ENCODE data around the gene SEC14L3. TPM values are rescaled to one million over a fixed set of nuclear protein-coding genes. Genes with fewer than 3 reads are reported as not detected.

The SEC14L3 gene
- total RNA-seq, 3 donors from 2014 or later (not counting 1 experiment from before 2014, with no cell fraction given), result not detected

DNA sequence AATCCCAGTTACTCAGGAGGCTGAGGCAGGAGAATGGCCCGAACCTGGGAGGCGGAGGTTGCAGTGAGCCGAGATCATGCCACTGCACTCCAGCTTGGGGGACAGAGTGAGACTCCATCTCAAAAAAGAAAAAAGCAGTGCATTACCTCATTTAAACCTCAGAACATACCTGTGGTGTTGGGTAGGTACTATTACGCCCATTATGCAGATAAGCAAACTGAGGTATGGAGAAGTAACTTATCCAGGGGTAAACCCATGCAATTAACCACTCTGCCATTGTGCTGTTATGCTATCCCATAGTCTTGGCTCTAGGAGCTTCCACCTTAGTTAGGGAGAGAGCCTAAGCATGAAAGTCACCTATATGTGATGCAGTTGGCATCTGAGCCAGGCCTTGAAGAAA is 2.3 kb upstream of the SEC14L3 start:
- Mint-ChIP-seq H3K36me3 (no peaks in the 10 kb centered on the region), H3K4me1 (peaks cover 8% of the 10 kb centered on the region in 2 donors), H3K9me3 (no peaks in the 10 kb centered on the region), H3K4me3 (no peak overlapping the region), H3K27ac (no peak overlapping the region), H3K27me3 (ENCODE audit: low read depth in 2 of 2) (peaks cover 7 to 22% of the 10 kb centered on the region in 2 donors)
- Histone ChIP-seq H3K36me3 (ENCODE audit: control insufficient read depth, insufficient read depth, low read length) (no peaks in the 10 kb centered on the region), H3K27ac (ENCODE audit: low read length) (no peak overlapping the region), H3K4me1 (ENCODE audit: control insufficient read depth, insufficient read depth, low read length) (peaks cover 15% of the 10 kb centered on the region), H3K9me3 (ENCODE audit: control insufficient read depth, insufficient read depth, low read length) (no peaks in the 10 kb centered on the region), H3K27me3 (ENCODE audit: control insufficient read depth, insufficient read depth, low read length) (peaks cover 10% of the 10 kb centered on the region), H3K4me3 (ENCODE audit: low read length) (no peak overlapping the region)
- DNase-seq, result no peak
- ATAC-seq, result no peak
- TF ChIP-seq CTCF (IDR thresholded peaks at IDR 0.05), result no peak
- intact Hi-C loops (cut with micrococcal nuclease), result no loop called here
- WGBS (ENCODE audit: insufficient coverage), result 98% methylated on average over 3 of the region's 4 CpGs

DNA sequence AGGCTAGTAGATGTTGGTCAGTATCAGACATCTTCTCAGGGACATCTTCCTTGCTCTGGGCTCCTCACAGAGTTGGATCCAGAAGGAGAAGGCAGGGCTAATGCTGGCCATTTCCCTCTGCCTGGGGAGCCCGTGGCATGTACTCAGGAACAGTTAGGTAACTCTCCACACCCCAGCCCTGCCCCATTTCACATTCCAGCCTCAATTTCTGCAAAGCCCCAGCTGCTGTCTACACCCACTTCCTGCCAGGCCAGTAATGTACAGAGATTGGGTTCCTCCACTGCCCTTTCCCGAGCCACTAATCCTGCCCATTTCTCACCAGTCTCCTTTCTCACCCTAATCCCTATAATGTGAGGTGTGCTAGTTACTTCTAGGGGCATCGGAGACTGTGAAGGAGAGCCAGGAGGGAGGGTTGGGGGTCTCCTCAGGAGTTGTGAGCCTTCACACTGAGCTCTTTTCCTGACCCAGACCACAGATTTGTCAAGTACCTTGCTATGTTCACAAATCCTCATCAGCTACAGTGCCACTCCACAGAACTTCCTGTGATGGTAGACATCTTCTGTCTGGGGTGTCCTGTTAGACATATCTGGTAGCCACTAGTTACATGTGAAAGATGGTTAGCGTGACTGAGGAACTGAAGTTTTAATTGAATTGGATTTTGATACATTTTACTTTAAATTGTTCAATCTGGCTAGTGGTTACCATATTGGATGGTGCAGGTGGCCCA is 1.3 kb upstream of the SEC14L3 start:
- ATAC-seq, result peak; percentile 77 to 96 (median 78)
- no peak for TF ChIP-seq CTCF (IDR thresholded peaks at IDR 0.05)
- H3K27ac ChIP-seq (ENCODE audit: low read length), result no peak overlapping the region

DNA sequence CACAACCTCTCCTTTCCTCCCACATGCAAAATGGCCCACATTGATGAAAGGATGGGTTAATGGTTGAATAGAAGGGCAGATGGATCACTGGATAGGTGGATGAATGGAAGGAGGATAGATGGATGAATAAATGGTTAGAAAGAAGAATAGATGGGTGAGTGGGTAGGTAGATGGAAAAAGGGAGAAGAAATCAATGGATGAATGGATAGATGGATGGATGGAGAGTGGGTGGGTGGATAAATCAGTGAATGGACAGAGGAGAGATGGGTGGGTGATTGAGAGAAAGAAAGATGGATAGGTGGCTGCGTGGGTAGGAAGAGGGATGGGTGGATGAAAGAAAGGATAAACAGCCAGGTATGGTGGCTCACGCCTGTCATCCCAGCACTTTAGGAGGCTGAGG is 1.2 kb downstream of the SEC14L3 start:
- Mint-ChIP-seq H3K27ac (no peak overlapping the region), H3K27me3 (ENCODE audit: low read depth in 2 of 2) (peaks cover 14 to 19% of the 10 kb centered on the region in 2 donors)

More for the DNA sequence above, 1.3 kb upstream of the SEC14L3 start:
- no peak overlapping the region for H3K4me3 ChIP-seq (ENCODE audit: low read length)
- 47% methylated on average over 3 of the region's 4 CpGs for WGBS (ENCODE audit: insufficient coverage)
- H3K36me3 ChIP-seq (ENCODE audit: control insufficient read depth, insufficient read depth, low read length), result no peaks in the 10 kb centered on the region
- Mint-ChIP-seq H3K9me3 (no peaks in the 10 kb centered on the region), H3K36me3 (no peaks in the 10 kb centered on the region), H3K4me1 (peaks cover 8% of the 10 kb centered on the region in 2 donors), H3K27ac (peak overlapping the region; percentile 70 to 74), H3K27me3 (ENCODE audit: low read depth in 2 of 2) (peaks cover 7 to 22% of the 10 kb centered on the region in 2 donors), H3K4me3 (peak overlapping the region; percentile 2)
- peaks cover 15% of the 10 kb centered on the region for H3K4me1 ChIP-seq (ENCODE audit: control insufficient read depth, insufficient read depth, low read length)
- no peaks in the 10 kb centered on the region for H3K9me3 ChIP-seq (ENCODE audit: control insufficient read depth, insufficient read depth, low read length)
- DNase-seq, result peak in 1 of 2 donors; percentile 35
- intact Hi-C loops (cut with micrococcal nuclease), result no loop called here
- H3K27me3 ChIP-seq (ENCODE audit: control insufficient read depth, insufficient read depth, low read length), result peaks cover 10% of the 10 kb centered on the region

More for the DNA sequence above, 1.2 kb downstream of the SEC14L3 start:
- Histone ChIP-seq H3K36me3 (ENCODE audit: control insufficient read depth, insufficient read depth, low read length) (no peaks in the 10 kb centered on the region), H3K27ac (ENCODE audit: low read length) (no peak overlapping the region), H3K4me3 (ENCODE audit: low read length) (no peak overlapping the region), H3K27me3 (ENCODE audit: control insufficient read depth, insufficient read depth, low read length) (peaks cover 10% of the 10 kb centered on the region), H3K9me3 (ENCODE audit: control insufficient read depth, insufficient read depth, low read length) (no peaks in the 10 kb centered on the region), H3K4me1 (ENCODE audit: control insufficient read depth, insufficient read depth, low read length) (peaks cover 15% of the 10 kb centered on the region)
- Mint-ChIP-seq H3K36me3 (no peaks in the 10 kb centered on the region), H3K4me3 (no peak overlapping the region), H3K9me3 (no peaks in the 10 kb centered on the region), H3K4me1 (peaks cover 8% of the 10 kb centered on the region in 2 donors)
- no peak for DNase-seq
- 95% methylated on average over 2 of the region's 2 CpGs for WGBS (ENCODE audit: insufficient coverage)
- TF ChIP-seq CTCF (IDR thresholded peaks at IDR 0.05), result no peak
- intact Hi-C loops (cut with micrococcal nuclease), result no loop called here
- ATAC-seq, result no peak
